ENCODE measurements around the gene CERS6.

Gene CERS6

DNA sequence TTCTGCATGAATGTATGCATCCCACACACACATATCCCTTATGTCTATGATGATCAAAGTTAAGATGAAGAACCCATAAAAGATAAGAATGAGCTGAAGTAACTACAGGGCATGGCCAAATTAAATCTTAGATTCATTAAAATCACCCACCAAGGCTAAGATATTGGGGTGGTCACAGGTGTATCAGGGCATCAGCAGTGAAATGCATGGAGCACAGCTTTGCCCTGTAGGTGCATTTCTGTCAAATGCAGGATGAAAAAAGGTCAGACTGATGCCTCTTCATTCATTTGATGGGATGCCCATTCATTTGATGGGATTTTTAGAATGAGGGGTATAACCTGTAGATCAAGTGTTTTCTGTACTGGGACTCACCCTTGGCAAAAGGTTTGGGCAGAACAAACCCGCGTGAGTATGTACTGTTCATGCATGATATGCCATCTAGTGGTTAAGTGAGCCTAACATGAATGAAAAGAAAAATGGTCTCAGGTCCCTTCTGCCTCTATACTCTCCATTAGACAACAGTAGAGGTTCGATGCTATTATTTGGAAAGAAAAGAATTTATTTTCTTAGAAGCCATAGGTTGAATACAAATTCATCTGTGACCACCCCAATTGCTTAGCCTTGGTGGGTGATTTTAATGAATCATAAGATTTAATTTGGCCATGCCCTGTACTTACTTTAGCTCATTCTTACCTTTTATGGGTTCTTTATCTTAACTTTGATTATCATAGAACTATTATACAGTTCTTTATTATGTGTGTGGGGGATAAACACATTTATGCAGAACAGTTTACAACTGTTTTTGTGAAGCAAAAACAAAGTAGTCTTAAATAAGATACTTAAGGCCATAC lies 303.1 kb downstream of the CERS6 start:
- no peak overlapping the region for H4K8ac ChIP-seq (ENCODE audit: low read depth, low read length)
- peak; percentile 9 for DNase-seq (ENCODE audit: low spot score)

DNA sequence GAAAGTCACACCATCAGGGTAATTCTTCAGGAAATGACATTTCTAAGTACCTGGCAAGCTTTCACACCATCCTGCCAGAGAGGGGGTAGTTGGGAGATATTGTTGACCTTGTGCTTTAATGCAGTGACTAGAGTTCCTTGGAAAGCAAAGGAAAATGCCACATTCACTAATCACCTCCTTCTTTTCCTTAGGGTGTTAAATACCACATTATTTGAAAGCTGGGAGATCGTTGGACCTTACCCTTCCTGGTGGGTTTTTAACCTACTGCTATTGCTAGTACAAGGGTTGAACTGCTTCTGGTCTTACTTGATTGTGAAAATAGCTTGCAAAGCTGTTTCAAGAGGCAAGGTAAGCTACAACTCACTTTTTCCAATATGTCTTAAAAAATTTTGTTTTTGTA lies 309.3 kb downstream of the CERS6 start:
- H4K91ac ChIP-seq (ENCODE audit: low read depth, low read length, poor library complexity): no peak overlapping the region
- no peak for DNase-seq (ENCODE audit: low spot score)
- no peak overlapping the region for H2BK12ac ChIP-seq (ENCODE audit: low read length)
- no peak overlapping the region for H3K23ac ChIP-seq (ENCODE audit: low read depth, low read length, poor library complexity)
- no peak overlapping the region for H3K4me2 ChIP-seq (ENCODE audit: insufficient read depth, low read length, poor library complexity, severe bottlenecking)
- no peak overlapping the region for H3K4ac ChIP-seq (ENCODE audit: low read length)
- no peak overlapping the region for H3K18ac ChIP-seq (ENCODE audit: low read length)
- H3K27ac ChIP-seq (replicated peaks; ENCODE audit: low read length): no peak overlapping the region
- no peaks in the 10 kb centered on the region for H3K4me1 ChIP-seq (ENCODE audit: control insufficient read depth in 2 of 2, insufficient read depth in 1 of 2, low read depth in 1 of 2, low read length in 2 of 2)
- H2AK5ac ChIP-seq (ENCODE audit: low read depth, low read length): no peak overlapping the region
- no peak overlapping the region for H2BK5ac ChIP-seq (ENCODE audit: low read length)
- H3K9ac ChIP-seq (ENCODE audit: low read depth, low read length, poor library complexity): no peak overlapping the region
- H3K14ac ChIP-seq (ENCODE audit: low read length): no peak overlapping the region
- no peak overlapping the region for H3K4me3 ChIP-seq (ENCODE audit: low read length in 2 of 2)
- H3K79me1 ChIP-seq (ENCODE audit: low read depth, low read length): no peaks in the 10 kb centered on the region
- no peak overlapping the region for H2BK15ac ChIP-seq (ENCODE audit: low read length)
- H3K9me3 ChIP-seq (replicated peaks in 1 of 2; ENCODE audit: control insufficient read depth in 2 of 2, insufficient read depth in 1 of 2, low read depth in 1 of 2, low read length in 2 of 2): peaks cover 0 to 6% of the 10 kb centered on the region in 2 donors
- no CpG with 5 or more reads among the region's 1 CpG for WGBS, 2 donors (ENCODE audit: extremely low coverage in 2 of 2, insufficient read length in 2 of 2, insufficient replicate concordance in 1 of 2)
- no peak overlapping the region for H2AFZ ChIP-seq (ENCODE audit: low read length)
- H3K36me3 ChIP-seq (replicated peaks in 1 of 2; ENCODE audit: control insufficient read depth in 2 of 2, insufficient read depth in 2 of 2, low read length in 2 of 2): peaks cover 4 to 23% of the 10 kb centered on the region in 2 donors
- H3K27me3 ChIP-seq (ENCODE audit: control insufficient read depth in 3 of 3, insufficient read depth in 3 of 3, low read depth in 1 of 3, low read length in 3 of 3): no peaks in the 10 kb centered on the region
- H2BK120ac ChIP-seq (ENCODE audit: low read depth, low read length): no peak overlapping the region
- H4K8ac ChIP-seq (ENCODE audit: low read depth, low read length): no peak overlapping the region

More for the DNA sequence above, 303.1 kb downstream of the CERS6 start:
- Histone ChIP-seq H3K27ac (replicated peaks; ENCODE audit: low read length) (no peak overlapping the region), H3K18ac (ENCODE audit: low read length) (no peak overlapping the region), H3K9ac (ENCODE audit: low read depth, low read length, poor library complexity) (no peak overlapping the region), H2BK15ac (ENCODE audit: low read length) (no peak overlapping the region), H3K9me3 (replicated peaks in 1 of 2; ENCODE audit: control insufficient read depth in 2 of 2, insufficient read depth in 1 of 2, low read depth in 1 of 2, low read length in 2 of 2) (peaks cover 0 to under 1% of the 10 kb centered on the region in 2 donors), H3K36me3 (replicated peaks in 1 of 2; ENCODE audit: control insufficient read depth in 2 of 2, insufficient read depth in 2 of 2, low read length in 2 of 2) (peaks cover 0 to 10% of the 10 kb centered on the region in 2 donors), H3K14ac (ENCODE audit: low read length) (no peak overlapping the region), H2AK5ac (ENCODE audit: low read depth, low read length) (no peak overlapping the region), H3K4me2 (ENCODE audit: insufficient read depth, low read length, poor library complexity, severe bottlenecking) (no peak overlapping the region), H3K79me1 (ENCODE audit: low read depth, low read length) (no peaks in the 10 kb centered on the region), H2BK120ac (ENCODE audit: low read depth, low read length) (no peak overlapping the region), H3K23ac (ENCODE audit: low read depth, low read length, poor library complexity) (no peak overlapping the region), H3K27me3 (ENCODE audit: control insufficient read depth in 3 of 3, insufficient read depth in 3 of 3, low read depth in 1 of 3, low read length in 3 of 3) (no peaks in the 10 kb centered on the region), H2BK12ac (ENCODE audit: low read length) (no peak overlapping the region), H3K4me3 (ENCODE audit: low read length in 2 of 2) (no peak overlapping the region), H3K4me1 (ENCODE audit: control insufficient read depth in 2 of 2, insufficient read depth in 1 of 2, low read depth in 1 of 2, low read length in 2 of 2) (no peaks in the 10 kb centered on the region), H4K91ac (ENCODE audit: low read depth, low read length, poor library complexity) (no peak overlapping the region), H2AFZ (ENCODE audit: low read length) (no peak overlapping the region), H3K4ac (ENCODE audit: low read length) (no peak overlapping the region), H2BK5ac (ENCODE audit: low read length) (no peak overlapping the region)
- no CpG with 5 or more reads among the region's 3 CpGs for WGBS, 2 donors (ENCODE audit: extremely low coverage in 2 of 2, insufficient read length in 2 of 2, insufficient replicate concordance in 1 of 2)

DNA sequence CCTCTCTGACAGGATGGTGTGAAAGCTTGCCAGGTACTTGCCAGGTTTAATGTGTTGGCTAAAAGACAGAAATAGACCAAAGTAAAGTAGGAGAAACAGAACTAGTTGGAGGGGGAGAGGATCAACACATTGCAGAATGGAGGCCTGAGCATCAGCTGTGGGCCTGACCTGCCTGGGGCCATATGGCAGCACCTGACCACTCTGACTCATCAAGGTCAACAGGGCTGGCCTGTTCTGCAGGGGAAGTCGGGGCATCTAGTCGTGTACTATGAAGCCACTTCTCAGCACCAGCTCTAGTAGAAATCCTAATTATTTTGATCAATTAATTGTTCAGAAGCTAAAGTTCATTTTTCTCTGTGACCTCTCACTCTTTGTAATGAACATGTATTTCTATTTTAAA lies 310.5 kb downstream of the CERS6 start:
- WGBS, 2 donors (ENCODE audit: extremely low coverage in 2 of 2, insufficient read length in 2 of 2, insufficient replicate concordance in 1 of 2): no CpG with 5 or more reads among the region's 2 CpGs
- H2BK120ac ChIP-seq (ENCODE audit: low read depth, low read length): no peak overlapping the region

DNA sequence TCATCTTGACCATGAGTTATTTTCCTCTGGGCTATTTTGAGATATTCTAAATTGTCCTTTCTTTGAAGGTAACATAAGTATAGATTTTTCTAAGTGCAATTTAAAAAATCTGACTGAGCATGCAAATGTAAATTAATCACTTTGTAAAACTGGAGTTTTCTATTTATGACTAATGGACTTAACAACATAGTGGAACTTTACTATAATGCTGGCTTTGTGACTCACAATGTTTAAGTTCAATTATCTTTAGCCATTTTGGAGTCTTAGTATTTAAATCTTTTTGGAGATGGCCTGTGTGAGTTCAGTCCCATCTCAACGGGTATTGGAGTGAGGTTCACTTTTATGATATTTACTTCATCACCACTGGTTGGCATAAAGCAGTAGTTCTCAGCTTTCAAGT lies 311.2 kb downstream of the CERS6 start:
- WGBS, 2 donors (ENCODE audit: extremely low coverage in 2 of 2, insufficient read length in 2 of 2, insufficient replicate concordance in 1 of 2): no CpG with 5 or more reads among the region's 1 CpG
- H3K27ac ChIP-seq (replicated peaks; ENCODE audit: low read length): no peak overlapping the region
- no peak overlapping the region for H3K14ac ChIP-seq (ENCODE audit: low read length)
- no peak overlapping the region for H2BK120ac ChIP-seq (ENCODE audit: low read depth, low read length)
- DNase-seq (ENCODE audit: low spot score): no peak
- peaks cover 4 to 23% of the 10 kb centered on the region in 2 donors for H3K36me3 ChIP-seq (replicated peaks in 1 of 2; ENCODE audit: control insufficient read depth in 2 of 2, insufficient read depth in 2 of 2, low read length in 2 of 2)
- no peak overlapping the region for H2BK5ac ChIP-seq (ENCODE audit: low read length)
- no peak overlapping the region for H2AK5ac ChIP-seq (ENCODE audit: low read depth, low read length)
- H3K4me3 ChIP-seq (ENCODE audit: low read length in 2 of 2): no peak overlapping the region
- H3K9ac ChIP-seq (ENCODE audit: low read depth, low read length, poor library complexity): no peak overlapping the region
- H4K8ac ChIP-seq (ENCODE audit: low read depth, low read length): no peak overlapping the region
- H2AFZ ChIP-seq (ENCODE audit: low read length): no peak overlapping the region
- H3K4me1 ChIP-seq (ENCODE audit: control insufficient read depth in 2 of 2, insufficient read depth in 1 of 2, low read depth in 1 of 2, low read length in 2 of 2): no peaks in the 10 kb centered on the region
- no peak overlapping the region for H2BK12ac ChIP-seq (ENCODE audit: low read length)
- H3K4ac ChIP-seq (ENCODE audit: low read length): no peak overlapping the region
- H3K9me3 ChIP-seq (replicated peaks in 1 of 2; ENCODE audit: control insufficient read depth in 2 of 2, insufficient read depth in 1 of 2, low read depth in 1 of 2, low read length in 2 of 2): peaks cover 0 to 6% of the 10 kb centered on the region in 2 donors
- H3K79me1 ChIP-seq (ENCODE audit: low read depth, low read length): no peaks in the 10 kb centered on the region
- no peak overlapping the region for H3K23ac ChIP-seq (ENCODE audit: low read depth, low read length, poor library complexity)
- H4K91ac ChIP-seq (ENCODE audit: low read depth, low read length, poor library complexity): no peak overlapping the region
- H3K4me2 ChIP-seq (ENCODE audit: insufficient read depth, low read length, poor library complexity, severe bottlenecking): no peak overlapping the region
- H2BK15ac ChIP-seq (ENCODE audit: low read length): no peak overlapping the region
- no peak overlapping the region for H3K18ac ChIP-seq (ENCODE audit: low read length)
- H3K27me3 ChIP-seq (ENCODE audit: control insufficient read depth in 3 of 3, insufficient read depth in 3 of 3, low read depth in 1 of 3, low read length in 3 of 3): no peaks in the 10 kb centered on the region

More for the DNA sequence above, 310.5 kb downstream of the CERS6 start:
- Histone ChIP-seq H3K27ac (replicated peaks; ENCODE audit: low read length) (no peak overlapping the region), H3K27me3 (ENCODE audit: control insufficient read depth in 3 of 3, insufficient read depth in 3 of 3, low read depth in 1 of 3, low read length in 3 of 3) (no peaks in the 10 kb centered on the region), H2BK5ac (ENCODE audit: low read length) (no peak overlapping the region), H2BK12ac (ENCODE audit: low read length) (no peak overlapping the region), H3K9ac (ENCODE audit: low read depth, low read length, poor library complexity) (no peak overlapping the region), H3K23ac (ENCODE audit: low read depth, low read length, poor library complexity) (no peak overlapping the region), H3K4me3 (ENCODE audit: low read length in 2 of 2) (no peak overlapping the region), H2AK5ac (ENCODE audit: low read depth, low read length) (no peak overlapping the region), H3K79me1 (ENCODE audit: low read depth, low read length) (no peaks in the 10 kb centered on the region), H3K4me2 (ENCODE audit: insufficient read depth, low read length, poor library complexity, severe bottlenecking) (no peak overlapping the region), H4K8ac (ENCODE audit: low read depth, low read length) (no peak overlapping the region), H3K4ac (ENCODE audit: low read length) (no peak overlapping the region), H2BK15ac (ENCODE audit: low read length) (no peak overlapping the region), H2AFZ (ENCODE audit: low read length) (no peak overlapping the region), H3K18ac (ENCODE audit: low read length) (no peak overlapping the region), H4K91ac (ENCODE audit: low read depth, low read length, poor library complexity) (no peak overlapping the region), H3K14ac (ENCODE audit: low read length) (no peak overlapping the region), H3K36me3 (replicated peaks in 1 of 2; ENCODE audit: control insufficient read depth in 2 of 2, insufficient read depth in 2 of 2, low read length in 2 of 2) (peaks cover 4 to 23% of the 10 kb centered on the region in 2 donors), H3K9me3 (replicated peaks in 1 of 2; ENCODE audit: control insufficient read depth in 2 of 2, insufficient read depth in 1 of 2, low read depth in 1 of 2, low read length in 2 of 2) (peaks cover 0 to 6% of the 10 kb centered on the region in 2 donors), H3K4me1 (ENCODE audit: control insufficient read depth in 2 of 2, insufficient read depth in 1 of 2, low read depth in 1 of 2, low read length in 2 of 2) (no peaks in the 10 kb centered on the region)
- DNase-seq (ENCODE audit: low spot score): no peak

All from neuronal stem cell (in vitro differentiated cells).